ENCODE results near the gene SCN5A.

DNA sequence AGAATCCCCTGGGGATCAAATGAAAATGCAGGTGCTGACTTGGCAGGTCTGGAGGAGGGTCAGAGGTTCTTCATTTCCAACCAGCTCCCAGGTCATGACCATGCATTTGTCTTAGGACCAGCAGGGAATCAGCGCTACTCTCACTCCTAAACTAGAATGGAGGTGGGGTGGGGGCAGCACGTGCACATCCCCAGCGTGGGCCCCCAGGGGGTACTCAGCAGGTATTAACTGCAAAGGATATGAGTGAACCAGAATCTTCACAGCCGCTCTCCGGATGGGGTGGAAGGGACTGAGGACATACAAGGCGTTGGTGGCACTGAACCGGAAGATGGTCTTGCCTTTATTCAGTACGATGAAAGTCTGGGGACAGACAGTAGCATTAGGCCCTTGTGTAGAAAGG, 19.4 kb downstream of the SCN5A start:
- TF ChIP-seq, protein P1, sequence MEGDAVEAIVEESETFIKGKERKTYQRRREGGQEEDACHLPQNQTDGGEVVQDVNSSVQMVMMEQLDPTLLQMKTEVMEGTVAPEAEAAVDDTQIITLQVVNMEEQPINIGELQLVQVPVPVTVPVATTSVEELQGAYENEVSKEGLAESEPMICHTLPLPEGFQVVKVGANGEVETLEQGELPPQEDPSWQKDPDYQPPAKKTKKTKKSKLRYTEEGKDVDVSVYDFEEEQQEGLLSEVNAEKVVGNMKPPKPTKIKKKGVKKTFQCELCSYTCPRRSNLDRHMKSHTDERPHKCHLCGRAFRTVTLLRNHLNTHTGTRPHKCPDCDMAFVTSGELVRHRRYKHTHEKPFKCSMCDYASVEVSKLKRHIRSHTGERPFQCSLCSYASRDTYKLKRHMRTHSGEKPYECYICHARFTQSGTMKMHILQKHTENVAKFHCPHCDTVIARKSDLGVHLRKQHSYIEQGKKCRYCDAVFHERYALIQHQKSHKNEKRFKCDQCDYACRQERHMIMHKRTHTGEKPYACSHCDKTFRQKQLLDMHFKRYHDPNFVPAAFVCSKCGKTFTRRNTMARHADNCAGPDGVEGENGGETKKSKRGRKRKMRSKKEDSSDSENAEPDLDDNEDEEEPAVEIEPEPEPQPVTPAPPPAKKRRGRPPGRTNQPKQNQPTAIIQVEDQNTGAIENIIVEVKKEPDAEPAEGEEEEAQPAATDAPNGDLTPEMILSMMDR (IDR thresholded peaks at IDR 0.05 in 8 of 11, conservative IDR thresholded peaks at IDR 0.05 in 3 of 11): no peak
- no peak for TF ChIP-seq POLR2A (IDR thresholded peaks at IDR 0.05)
